Stimulated activated CD8-positive, alpha-beta memory T cell treated with anti-CD3 and anti-CD28 coated beads, Interleukin-7, amount 100 ng/mL, for 48 hours (primary cell): ENCODE measurements around the gene ACVR1B.
"Not testable (repeated sequence)": the region's sequence is repeated elsewhere in the genome, so short reads cannot be mapped to it uniquely, and the experiment has no call there.

Experiments used
- DNase-seq, 2 donors: peaks; one replicate each; pipeline ENCODE4 v3.0.0-alpha.2; 2020; ENCODE audit warnings: low read depth in 1 of 2; ENCODE audit errors: extremely low read depth in 1 of 2

Gene ACVR1B

DNA sequence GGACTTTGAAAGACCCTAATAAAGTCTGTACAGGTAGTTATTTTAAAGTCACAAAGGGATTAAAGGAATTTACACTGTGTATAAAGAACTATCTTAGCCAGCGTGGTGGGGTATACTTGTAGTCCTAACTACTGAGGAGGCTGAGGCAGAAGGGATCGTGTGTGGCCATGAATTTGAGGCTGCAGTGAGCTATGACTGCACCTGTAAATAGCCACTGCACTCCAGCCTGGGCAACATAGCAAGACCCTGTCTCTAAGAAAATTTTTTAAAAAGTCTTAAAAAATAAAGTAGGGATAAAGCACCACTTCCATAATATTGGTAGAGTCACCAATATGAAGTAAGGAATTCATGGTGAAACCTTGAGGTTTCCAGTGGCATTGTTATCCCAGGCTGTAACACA lies 18.1 kb downstream of the ACVR1B start:
- no peak for DNase-seq

DNA sequence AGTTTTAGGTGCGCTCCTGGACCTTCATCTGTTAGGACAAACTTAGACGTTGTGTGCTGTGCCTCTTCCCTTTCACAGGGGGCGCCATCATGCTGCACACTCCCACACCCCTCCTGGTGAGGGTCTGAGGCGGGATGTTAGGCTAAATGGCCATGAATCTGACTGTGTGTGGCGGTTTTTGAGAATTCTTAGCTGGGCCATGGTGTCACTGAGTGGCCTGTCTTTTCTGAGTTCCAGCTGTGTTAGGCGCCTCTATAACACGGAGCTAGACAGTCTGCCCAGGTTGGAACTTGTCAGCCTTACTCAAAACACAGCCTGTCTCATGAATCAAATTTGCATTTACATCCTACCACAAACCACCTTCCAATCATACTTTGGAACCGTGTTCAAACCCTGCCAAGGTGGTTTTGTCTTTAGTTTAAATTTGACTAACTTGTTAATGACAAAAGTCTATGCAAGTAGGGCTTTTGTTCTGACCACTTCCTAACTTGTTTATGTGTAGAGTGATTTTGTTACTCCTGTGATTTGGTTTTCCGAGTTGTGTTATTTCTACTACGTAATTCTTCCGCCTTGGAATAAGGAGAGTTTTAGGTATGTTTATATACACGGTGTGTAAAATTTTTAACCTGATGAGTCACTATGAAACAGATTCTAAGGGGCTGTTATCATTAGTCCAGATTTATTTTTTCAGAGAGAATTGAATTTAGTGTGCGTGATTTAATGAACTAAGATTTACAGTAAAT lies 19.6 kb downstream of the ACVR1B start:
- DNase-seq = no peak

DNA sequence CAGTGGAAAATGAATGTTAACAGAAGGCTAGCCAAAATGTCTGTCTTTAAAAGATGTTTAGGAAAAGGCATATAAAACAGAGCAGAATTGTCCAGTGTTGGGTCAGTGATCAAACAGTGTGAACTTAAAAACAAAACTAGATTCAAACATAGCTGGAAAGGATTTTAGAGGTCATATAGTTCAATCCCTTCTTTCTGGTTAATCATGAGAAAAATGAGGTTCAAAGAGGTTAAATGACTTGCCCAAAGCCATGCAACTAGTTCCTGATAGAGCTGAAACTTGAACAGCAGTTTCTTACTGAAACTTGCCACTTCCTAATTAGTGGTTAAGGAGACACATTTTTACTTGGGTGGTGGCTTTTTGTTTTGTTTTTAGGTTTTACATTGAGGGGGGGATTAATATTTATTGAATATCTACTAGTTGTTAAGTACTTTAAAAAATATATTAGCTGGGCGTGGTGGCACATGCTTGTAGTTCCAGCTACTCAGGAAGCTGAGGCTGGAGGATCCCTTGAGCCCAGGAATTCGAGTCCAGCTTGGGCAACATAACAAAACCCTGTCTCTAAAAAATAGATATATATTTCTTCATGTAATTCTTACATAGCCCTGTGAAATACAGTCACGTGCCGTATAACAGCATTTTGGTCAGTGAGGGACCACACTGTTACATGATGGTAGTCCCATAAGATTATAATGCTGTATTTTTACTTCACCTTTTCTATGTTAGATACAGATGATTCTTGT lies 20.4 kb downstream of the ACVR1B start:
- no peak for DNase-seq

DNA sequence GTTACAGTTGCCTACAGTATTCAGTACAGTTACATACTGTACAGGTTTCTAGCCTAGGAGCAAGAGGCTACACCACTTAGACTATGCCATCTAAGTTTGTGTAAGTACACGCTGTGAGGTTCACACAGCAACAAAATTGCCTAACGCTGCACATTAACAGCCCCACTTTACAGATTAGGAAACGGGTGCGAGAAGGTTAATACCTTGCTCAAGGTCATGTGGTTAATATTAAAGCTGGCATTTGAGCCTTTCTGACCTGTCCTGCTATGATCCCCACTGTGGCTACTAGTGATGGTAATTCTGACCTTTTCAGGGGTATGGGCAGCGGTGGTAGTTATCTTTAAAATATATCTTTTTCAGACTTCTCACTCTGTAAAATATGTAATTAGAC lies 20.9 kb downstream of the ACVR1B start:
- no peak for DNase-seq

DNA sequence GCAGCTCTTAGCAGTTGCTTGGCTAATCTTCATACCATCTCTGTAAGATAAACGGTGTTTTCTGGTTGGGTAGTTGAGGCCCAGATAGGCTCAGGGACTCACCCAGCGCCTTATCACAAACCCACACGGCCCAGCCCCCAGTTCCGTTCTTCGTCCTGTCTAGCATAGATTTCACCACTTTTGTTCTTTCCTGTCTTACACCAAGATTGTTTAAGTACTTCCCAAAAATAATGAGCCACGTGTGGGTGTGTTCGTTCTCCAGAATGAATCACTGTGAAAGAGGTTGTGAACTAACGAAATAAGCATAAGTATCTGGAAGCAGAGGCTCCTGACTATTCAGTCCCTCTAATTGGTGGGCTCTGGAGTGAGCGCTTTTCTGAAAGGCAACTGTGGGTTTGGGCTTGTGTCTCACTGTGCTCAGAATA lies 21.4 kb downstream of the ACVR1B start:
- peak in 1 of 2 donors; percentile 67 for DNase-seq

DNA sequence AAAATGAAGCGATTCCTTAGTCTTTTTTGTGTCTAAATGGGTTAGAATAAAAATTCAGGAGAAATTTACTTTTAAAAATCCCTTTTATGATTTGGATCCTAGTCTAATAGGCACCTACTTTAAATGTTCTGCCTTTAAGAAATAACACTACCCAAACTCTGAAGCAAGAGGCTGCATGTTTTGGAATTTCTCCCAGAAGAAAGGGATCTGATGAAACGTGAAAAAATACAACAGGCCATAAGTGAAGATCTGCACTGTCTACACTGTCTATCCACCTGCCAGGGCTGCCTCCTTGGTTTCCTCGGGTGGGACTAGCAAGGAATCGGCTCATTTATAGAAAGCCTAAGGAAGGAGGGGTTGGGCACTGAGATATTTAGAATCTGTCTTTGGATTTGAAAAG lies 22.1 kb downstream of the ACVR1B start:
- no peak for DNase-seq

DNA sequence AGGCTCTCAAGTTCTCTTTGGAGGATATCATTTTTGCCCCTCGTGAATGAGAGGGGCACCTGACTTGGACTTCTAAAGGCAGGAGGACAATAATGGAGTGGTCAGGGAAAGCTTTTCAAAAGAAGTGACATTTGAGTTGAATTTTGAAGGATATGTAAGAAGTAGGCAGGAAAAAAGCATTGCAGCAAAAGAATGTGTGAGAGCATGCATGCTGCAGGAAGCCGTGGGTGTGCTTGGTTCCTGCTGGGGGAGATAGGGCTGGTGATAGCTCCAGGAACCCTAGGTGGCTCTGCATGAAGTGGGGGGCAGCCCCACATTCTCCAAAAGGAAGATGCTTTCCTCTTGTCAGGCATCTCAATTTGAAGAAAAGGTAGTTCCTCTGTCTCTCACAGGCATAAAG lies 23.1 kb downstream of the ACVR1B start:
- DNase-seq = no peak

DNA sequence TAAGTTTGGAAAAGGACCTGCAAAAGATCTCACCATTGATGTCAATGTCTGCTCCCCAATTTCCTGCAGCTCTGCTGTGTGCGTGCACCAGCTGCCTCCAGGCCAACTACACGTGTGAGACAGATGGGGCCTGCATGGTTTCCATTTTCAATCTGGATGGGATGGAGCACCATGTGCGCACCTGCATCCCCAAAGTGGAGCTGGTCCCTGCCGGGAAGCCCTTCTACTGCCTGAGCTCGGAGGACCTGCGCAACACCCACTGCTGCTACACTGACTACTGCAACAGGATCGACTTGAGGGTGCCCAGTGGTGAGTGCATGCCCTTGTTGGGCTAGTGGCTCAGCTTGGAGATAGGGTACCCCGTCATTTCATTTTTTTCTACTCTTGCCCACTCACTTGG lies 23.7 kb downstream of the ACVR1B start:
- DNase-seq = no peak

DNA sequence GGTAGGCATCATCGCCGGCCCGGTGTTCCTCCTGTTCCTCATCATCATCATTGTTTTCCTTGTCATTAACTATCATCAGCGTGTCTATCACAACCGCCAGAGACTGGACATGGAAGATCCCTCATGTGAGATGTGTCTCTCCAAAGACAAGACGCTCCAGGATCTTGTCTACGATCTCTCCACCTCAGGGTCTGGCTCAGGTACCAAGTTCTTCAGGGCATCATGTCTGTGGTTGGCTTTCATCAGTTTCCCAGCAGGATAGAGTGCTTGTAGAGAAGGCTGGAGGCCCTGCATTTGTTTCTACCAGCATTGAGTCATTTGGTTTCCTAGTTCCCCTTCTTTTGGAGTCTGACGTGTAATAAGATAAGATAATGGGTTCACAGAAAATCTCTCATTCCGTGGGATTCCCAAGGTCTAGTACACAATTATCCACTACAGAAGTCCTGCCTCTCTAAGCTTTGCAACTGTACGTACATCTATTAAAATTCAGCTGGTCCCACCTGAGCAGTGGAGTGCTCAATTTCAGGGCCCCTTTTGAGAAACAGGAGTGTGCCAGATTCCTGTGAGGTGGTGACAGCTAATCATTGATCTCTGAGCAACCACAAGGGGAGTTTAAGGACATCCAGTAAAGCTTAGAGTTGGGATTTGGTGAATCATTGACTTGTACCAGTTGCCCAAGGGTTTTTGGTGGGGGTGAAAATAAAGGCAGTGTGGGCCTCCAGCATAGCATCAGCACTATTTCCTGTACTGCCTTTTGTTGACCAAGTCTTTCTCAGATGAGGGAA lies 25.1 kb downstream of the ACVR1B start:
- no peak for DNase-seq

DNA sequence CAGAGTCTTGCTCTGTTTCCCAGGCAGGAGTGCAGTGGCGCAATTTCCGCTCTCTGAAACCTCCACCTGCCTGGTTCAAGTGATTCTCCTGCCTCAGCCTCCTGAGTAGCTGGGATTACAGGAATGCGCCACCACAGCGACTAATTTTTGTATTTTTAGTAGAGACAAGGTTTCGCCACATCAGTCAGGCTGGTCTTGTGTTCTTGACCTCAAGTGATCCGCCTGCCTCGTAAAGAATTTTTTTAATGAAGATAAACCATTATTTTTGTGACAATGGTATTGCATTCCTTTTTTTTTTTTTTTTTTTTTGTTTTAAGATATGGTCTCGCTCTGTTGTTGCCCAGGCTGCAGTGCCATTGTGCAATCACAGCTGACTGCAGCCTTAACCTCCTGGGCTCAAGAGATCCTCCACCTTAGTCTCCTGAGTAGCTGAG lies 25.8 kb downstream of the ACVR1B start:
- DNase-seq = no peak

DNA sequence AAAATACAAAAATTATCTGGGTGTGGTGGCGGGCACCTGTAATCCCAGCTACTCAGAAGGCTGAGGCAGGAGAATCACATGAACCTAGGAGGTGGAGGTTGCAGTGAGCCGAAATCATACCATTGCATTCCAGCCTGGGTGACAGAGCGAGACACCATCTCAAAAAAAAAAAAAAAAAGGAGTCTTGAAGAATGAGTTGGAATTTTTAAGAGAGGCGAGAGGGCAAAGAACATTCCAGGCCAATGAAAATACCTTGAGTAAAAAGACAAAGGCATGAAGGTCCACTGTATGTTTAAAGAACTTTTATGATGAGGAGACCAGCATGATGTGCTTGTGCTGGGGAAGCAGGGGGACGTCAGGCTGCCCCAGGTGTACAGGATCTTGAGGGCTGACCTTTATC lies 27.8 kb downstream of the ACVR1B start:
- not testable (repeated sequence) for DNase-seq

DNA sequence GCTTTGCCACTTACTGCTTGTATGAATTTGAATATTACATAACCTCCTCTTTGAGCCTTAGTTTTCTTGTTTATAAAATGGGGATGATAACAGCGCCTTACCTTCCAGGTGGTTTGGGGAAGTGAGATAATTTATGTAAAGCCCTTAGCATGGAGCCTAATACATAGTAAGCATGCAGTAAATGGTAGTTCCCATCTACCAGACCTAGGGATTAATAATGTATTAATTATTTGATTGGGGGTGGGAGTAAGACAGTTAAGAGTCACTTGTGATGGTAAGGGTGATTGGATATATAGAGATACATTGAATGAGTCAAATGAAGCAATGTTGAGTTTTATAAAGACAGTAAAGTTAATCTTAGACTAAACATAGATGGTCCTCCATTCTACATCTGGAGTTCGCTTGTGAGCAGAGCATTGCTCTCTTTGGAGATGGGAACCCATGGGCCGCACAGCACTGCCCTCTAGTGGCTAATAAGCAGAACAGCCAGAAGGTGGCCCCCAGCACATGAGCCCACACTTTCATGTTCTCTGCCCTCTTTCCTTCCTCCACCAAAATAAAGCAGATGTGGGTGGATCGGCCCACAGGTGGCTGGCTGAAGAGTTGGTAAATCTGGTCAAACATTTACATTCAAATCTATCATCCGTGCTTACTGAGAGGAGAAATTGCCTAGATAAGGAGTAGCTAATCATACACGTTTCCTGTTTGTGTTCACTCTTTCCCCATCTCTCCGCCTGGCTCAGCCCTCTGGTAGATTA lies 28.7 kb downstream of the ACVR1B start:
- peak in 1 of 2 donors; percentile 32 for DNase-seq

DNA sequence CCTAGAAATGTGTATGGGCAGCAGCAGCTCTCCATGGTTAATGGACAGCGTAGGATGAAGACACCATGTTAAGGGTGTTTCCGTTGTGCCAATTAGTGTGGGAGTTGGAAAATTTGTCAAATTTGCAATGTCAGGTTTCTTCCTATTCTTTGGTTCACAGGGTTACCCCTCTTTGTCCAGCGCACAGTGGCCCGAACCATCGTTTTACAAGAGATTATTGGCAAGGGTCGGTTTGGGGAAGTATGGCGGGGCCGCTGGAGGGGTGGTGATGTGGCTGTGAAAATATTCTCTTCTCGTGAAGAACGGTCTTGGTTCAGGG lies 29.3 kb downstream of the ACVR1B start:
- no peak for DNase-seq

DNA sequence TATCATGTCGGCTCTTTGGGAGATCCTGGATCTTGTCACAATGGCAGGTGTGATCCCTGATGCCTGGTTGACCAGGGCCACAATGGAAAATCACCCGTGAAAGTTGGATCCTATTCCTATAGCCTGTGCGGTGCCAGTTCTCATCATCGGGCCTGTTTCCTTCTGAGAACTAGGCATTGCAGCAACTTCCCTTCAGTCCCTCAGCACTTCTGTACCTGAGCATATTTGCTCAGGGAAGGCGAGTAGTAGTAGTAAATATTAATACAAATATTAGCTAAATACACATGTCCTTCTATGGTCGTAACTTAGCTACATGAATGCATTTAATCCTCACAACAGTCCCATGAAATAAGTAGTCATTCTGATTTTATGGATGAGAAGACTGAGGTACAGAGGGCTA lies 33.2 kb downstream of the ACVR1B start:
- no peak for DNase-seq

DNA sequence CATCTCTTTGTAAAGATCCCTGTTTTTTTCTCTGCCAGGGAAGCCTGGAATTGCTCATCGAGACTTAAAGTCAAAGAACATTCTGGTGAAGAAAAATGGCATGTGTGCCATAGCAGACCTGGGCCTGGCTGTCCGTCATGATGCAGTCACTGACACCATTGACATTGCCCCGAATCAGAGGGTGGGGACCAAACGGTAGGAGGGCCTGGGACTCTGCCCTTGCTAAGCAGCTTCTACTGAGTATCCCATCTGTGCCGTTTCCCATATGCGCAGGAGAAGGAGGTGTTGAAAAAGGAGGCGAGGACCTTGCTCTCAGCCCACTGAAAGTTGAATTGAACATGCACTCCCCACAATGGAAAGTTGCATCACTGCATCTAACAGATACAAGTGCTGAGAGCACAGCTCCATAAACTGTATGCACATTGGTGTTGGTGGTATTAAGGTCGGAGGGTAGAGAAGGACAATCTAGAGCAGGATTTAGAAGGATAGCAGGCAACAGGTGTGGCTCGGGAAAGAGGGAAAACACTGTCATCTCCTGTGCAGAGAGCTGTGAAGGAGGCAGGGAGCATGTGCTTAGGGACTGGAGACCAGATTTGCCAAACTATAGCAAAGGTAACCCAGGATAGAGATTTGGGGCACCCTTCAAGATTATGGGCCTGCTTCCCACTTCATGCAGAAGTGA lies 33.8 kb downstream of the ACVR1B start:
- no peak for DNase-seq

DNA sequence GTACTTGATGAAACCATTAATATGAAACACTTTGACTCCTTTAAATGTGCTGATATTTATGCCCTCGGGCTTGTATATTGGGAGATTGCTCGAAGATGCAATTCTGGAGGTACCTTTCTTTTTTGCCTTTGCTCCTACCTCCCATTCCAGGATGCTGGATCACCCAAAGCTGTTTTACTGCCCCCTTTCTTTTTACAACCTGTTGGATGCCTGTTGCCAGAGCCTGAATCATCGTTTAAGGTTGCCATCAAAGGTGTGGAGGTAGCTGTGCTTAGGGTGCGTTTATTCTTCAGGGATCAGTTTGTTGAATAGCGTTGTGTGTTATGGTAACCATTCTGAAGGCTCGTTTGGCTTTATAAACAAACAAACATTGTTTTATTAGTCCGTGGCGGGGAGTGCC lies 35.3 kb downstream of the ACVR1B start:
- DNase-seq = no peak

DNA sequence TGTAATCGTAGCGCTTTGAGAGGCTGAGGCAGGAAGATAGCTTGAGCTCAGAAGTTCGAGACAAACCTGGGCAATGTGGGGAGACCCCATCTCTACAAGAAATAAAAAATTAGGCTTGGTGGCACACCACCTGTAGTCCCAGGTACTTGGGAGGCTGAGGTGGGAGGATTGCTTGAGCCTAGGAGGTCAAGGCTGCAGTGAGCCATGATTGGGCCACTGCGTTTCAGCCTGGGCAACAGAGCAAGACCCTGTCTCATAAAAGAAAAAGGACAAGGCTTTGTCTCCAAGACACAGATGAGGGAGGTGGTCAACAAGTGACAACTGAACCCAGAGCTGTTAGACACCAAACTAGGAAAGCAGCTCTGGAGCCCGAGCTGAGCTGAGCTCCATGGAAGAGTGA lies 40.7 kb downstream of the ACVR1B start:
- DNase-seq = no peak

DNA sequence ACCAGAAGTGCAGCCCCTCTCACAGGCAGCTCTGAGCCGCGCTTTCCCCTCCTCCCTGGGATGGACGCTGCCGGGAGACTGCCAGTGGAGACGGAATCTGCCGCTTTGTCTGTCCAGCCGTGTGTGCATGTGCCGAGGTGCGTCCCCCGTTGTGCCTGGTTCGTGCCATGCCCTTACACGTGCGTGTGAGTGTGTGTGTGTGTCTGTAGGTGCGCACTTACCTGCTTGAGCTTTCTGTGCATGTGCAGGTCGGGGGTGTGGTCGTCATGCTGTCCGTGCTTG lies 43.0 kb downstream of the ACVR1B start:
- DNase-seq = no peak

DNA sequence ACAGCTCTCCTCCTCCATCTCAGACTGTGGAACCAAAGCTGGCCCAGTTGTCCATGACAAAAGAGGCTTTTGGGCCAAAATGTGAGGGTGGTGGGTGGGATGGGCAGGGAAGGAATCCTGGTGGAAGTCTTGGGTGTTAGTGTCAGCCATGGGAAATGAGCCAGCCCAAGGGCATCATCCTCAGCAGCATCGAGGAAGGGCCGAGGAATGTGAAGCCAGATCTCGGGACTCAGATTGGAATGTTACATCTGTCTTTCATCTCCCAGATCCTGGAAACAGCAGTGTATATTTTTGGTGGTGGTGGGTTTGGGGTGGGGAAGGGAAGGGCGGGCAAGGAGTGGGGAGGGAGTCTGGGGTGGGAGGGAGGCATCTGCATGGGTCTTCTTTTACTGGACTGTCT lies 43.5 kb downstream of the ACVR1B start:
- no peak for DNase-seq

DNA sequence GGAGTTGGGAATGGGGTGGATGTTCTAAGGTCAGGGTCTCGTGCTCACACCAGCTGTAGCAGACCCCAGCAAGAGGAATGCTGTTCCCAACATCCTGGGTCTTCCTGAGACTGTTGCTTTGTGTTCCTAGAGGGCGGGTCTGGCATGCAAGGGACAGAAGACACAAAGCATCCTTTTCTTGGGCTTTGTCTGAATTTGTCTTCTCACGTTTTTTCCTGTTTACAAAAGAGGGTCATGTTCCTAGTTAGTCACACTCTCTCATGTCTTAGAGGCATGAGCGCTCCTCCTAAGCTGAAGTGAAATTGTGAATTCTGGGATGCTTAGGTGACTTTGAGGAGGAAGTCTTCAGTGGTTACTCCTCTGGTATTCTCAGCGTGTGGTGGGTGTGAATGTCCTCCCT lies 45.6 kb downstream of the ACVR1B start:
- no peak for DNase-seq

DNA sequence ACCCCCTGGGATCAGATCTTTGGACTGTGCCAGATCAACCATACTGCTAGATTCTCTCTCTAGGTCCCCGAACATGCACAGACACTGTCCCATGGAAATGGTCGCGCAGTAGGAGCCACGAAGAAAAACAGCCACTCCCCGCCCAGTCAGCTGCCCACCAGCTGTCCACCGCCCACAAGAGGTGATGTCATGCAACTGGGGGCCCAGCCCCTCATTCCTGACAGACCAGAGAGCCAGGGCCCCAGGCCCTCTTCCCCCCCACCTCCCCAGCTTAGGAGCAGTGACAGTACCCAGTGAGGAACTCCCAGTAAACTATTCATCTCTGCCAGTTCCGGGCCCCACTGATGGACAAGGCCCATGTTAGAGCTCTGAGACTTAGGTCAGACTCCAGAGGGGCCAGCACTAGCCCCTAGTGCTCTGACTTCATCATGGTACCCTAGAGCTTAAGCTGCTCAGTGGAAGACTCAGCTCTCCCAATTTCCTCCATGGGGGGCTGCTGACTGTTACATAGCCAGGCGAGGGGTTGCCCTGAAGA lies 51.6 kb downstream of the ACVR1B start:
- no peak for DNase-seq
